HG03196 (cell line): Measurements from ENCODE around the gene HOATZ.

Source experiments
- ATAC-seq: cut with Tn5 transposase; IDR thresholded peaks from one replicate; pipeline ENCODE4 v1.9.1; 2021; ENCODE audit not compliant: unreplicated experiment

HOATZ gene

DNA sequence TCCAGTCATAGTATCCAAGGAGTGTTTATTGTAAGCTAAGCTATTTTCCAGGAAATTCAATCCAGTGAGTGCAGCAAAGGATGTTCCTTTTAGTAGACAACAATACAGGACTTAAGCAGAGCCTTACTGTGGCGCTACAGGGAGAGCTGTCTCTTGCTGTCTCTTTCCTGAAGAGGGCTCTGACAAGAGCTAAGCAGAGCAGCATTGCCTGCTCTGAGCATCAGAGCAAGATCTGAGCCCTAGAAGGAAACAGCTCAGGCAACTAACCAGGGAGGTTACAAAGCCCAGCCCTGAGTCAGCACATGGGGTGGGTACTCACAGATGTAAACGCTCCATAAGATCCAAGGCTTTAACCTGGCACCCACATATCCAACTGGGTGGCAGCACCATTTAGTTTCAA lies 33.9 kb downstream of the HOATZ start:
- no peak for ATAC-seq

DNA sequence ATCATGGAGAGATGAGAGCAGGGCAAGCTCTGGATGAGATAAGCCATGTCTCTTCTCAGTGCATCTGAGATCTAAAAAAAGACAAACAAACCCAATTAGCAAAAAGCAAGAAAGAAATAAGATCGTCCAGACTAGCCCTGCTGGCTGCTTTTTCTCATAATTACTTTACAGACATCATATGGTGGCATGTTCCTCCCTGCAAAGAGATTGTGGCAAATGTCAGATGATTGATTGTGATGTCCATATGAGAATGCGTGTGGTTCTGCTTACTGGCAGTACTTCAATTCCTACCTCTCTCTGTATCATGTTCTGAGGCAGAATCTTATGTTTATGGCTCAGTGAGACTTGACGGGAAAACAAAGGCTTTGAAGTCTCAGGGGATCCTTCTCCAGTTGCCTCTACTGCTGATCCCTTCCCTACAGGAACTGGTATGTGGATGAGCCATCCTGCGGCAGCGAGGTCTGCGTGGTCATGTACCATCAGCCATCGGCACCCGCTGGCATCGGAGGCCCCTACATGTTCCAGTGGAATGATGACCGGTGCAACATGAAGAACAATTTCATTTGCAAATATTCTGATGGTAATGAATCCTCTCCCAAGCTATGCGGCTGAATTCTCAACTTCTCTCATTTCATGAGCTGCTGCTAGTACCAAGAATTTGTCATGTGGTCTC lies 34.8 kb downstream of the HOATZ start:
- no peak for ATAC-seq

DNA sequence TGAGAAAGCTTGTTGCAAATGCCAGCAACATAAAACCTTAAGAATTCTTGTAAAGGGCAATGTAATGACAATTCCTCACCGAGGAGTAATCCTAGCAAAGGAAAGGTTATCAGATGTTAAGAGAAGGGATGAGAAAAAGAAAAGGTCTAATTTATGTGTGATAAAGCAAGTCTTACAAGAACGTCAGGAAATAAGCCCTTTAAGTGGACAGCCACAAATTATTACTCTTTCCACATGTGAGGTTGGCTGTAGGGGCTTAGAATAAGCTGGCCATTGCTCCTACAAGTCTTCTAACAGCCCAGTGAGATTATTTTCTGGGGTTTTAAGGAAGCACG lies 35.3 kb downstream of the HOATZ start:
- ATAC-seq = no peak

DNA sequence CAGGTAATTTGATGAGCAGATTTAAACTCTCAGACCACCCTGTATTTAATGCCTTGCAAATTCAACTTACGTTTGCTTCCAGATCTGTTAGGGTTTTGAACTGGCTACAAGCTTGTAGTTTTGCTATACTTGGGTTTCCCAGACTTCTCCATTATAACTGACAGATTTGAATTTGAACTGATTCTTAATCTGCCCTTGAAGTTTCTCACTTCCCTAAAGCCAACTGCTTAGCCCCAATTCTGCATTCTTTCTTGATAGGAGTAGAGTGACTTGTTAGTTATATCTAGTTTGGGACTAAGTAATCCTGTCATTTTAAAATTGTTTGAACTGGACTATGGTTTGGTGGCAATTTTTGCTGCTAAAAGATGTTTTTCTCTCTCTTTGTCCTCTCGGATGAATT lies 35.7 kb downstream of the HOATZ start:
- ATAC-seq = no peak

DNA sequence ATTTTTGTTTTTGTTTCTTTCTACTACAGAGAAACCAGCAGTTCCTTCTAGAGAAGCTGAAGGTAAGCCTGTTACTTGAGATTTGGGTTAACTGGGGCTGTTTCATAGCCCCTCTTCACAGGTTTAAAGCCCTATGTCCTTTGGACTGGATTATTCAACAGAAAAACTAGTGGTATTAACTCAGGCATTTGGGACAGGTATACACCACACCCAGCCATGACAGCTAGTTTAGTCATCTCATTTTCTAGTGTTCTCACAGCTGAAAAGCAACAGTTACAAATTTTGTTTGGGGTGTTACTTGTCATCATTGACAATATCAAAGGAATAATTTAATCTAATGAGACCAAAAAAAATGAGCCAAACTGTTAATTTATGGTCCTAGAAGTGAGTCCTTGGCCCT lies 40.0 kb downstream of the HOATZ start:
- no peak for ATAC-seq

DNA sequence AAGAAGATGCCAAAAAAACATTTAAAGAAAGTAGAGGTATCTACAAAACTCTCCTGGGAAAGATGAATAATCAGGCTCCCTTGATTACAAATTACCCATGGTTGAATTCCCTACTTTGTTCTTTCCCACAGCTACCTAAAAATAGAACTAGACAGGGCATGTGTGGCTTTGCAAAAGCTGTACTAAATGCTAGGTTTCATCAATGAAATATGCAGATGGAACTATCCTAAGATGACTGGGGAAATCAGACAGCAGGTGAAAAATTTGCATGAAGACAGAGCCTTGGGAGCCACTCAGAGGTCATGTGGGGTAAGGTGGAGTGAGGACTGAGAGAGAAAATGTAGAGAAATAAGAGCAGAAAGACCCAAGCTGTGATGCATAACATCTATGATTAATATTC lies 40.7 kb downstream of the HOATZ start:
- ATAC-seq = no peak

DNA sequence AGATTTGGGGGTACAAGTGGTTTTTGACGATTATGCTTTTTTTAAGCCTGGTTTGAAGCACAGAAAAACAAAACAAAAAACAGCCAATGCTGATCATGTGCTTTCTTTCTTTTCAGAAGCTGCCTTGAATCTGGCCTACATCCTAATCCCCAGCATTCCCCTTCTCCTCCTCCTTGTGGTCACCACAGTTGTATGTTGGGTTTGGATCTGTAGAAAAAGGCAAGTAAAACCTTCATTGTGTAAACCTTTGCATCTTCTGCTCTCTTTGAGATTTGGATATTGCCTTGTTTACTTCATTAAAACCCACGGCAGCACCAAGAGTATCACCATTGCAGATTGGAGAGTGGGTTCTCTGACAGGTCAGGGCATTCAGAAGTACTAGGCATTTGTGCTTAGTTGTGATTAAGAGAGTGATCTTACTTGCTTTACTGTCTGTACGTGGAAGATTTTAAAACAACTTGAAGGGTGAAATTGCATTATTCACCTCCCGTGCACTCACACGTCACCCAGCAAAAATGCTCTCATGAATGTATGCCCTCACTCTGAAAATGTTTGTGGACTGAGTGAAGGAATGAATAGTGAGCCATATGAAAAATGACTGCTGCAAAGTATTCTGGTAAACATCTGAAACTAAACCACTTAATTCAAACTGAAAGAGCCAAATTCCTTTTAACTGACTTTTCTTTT lies 43.0 kb downstream of the HOATZ start:
- ATAC-seq = no peak

DNA sequence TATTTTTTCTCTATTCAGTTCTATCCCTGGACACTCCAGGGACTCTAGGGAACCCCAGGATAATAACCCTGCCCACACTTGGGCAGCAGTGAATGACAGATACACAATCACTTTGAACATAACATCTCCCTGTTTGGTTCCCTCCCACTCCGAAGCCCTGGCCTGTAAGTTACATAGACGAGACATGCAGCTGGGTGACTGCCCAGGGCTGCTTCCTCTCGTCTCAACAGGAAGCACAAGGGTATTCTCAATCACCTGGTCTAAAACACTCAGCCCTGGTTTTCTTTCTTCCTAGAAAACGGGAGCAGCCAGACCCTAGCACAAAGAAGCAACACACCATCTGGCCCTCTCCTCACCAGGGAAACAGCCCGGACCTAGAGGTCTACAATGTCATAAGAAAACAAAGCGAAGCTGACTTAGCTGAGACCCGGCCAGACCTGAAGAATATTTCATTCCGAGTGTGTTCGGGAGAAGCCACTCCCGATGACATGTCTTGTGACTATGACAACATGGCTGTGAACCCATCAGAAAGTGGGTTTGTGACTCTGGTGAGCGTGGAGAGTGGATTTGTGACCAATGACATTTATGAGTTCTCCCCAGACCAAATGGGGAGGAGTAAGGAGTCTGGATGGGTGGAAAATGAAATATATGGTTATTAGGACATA lies 45.4 kb downstream of the HOATZ start:
- ATAC-seq = no peak

DNA sequence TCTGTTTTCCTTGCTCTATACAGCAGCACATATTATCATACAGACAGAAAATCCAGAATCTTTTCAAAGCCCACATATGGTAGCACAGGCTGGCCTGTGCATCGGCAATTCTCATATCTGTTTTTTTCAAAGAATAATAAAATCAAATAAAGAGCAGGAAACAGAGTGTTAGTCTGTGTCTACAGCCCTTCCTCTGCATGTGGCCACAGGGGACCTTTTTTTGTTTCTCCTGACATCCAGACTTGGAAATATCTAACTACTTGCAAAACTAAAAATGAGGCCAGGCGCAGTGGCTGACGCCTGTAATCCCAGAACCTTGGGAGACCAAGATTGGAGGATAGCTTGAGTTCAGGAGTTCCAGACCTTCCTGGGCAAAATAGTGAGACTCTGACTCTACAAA lies 46.2 kb downstream of the HOATZ start:
- no peak for ATAC-seq

- ATAC-seq = no peak
Observed at GRCh38 chr11:111561306-111561705, 46.7 kb downstream of the HOATZ start.

DNA sequence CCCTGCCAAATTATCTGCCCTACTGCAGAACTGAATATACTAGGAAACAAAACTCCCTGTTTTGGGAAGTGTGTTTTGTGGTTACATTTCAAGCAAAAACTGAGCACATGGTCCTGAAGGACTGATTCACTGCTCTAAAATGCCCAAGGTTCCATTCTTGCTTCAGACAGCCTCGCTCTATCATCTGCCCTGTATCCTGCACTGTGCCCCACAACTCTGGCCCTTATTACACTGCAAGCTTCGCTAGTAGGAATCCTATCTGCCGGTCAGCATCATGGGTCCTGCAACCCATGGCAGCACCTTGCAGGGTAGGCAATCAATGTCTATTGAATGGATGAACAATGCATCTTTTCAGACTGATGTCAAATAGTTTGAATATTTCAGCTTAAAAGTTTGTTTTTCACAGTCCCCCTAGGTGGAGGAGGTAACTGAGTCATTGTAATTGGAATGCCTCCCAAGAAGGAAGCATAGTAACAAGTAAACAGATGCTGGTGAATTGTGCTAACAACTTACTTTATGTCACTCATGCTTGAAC lies 47.3 kb downstream of the HOATZ start:
- ATAC-seq = no peak

- ATAC-seq = no peak
Observed at GRCh38 chr11:111562692-111563389, 48.3 kb downstream of the HOATZ start.

GRCh38 chr11:111565114-111565720 lies 50.6 kb downstream of the HOATZ start:
- no peak for ATAC-seq

DNA sequence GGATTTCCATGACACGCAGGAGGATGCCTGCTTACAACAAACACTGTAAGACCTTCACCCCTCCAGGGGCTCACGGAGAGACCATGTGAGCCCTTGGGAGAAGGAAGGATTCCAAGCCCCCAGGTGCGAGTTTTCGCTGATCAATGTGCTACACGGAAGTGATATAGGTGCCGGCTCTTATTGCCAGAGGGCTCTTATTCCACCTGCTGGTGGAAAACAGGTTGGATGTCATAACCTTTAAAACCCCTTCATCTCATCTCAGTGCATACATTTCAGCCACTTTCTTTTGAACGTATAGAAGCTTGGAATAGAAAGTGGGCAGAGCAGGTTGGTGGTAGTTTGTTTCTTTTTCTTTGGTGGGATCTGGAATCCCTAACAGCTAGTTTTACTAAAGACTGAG lies 51.7 kb downstream of the HOATZ start:
- ATAC-seq = no peak

GRCh38 chr11:111569476-111569875 lies 54.9 kb downstream of the HOATZ start:
- ATAC-seq = no peak

- ATAC-seq = no peak
Observed at GRCh38 chr11:111570796-111571195, 56.2 kb downstream of the HOATZ start.

- ATAC-seq = no peak
Observed at GRCh38 chr11:111571829-111572501, 57.4 kb downstream of the HOATZ start.

DNA sequence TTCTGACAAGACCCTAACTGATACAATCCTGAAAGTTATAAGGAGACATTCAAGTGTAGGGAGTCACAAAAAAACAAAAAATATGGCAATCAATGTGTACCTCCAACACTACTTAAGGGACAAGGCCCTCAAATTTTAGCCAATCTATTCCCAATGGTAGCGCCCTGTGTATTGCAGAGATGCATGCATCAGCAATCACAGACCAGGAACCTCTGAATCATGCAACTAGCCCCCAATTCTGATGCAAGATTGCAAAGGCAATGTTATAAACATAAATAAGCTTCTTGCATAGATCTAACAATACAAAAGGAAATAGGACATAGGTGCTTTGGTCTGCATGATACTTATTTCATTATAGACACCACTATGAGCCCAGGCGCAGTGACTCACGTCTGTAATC lies 58.0 kb downstream of the HOATZ start:
- ATAC-seq = no peak

DNA sequence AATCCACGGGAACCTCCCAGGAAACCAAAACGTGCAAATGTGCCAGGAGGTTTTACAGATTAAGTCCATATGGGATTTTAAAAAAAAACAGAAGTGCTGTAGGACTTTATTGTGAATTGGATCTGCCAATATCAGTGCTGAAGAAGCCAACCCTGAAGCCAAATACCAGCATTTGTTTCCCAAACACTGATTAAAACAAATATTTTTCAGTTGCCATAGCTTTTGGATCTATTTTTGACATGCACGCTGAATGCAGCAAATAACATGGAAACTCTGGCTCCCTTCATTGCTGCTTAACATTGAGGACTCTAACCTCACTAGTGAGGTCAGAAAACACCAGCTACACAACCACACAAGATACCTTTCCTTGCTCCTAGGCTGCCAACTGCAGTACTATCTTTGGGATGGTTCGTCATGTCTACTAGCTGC lies 59.3 kb downstream of the HOATZ start:
- ATAC-seq = no peak

GRCh38 chr11:111574373-111575225 lies 60.0 kb downstream of the HOATZ start:
- no peak for ATAC-seq
